ENCODE measurements around the gene CBX6. TPM values are rescaled to one million over a fixed set of nuclear protein-coding genes. Genes with fewer than 3 reads are reported as not detected.

CBX6 gene
- total RNA-seq (2021), result 111 and 119 TPM in 2 replicates
- Bru-seq, nascent RNA, result percentile 92 among the genes with signal in this experiment
- BruChase-seq, experiment 1, labeled RNA remaining after a 2-hour chase, result percentile 99 among the genes with signal in this experiment
- percentile 99 among the genes with signal in this experiment for BruChase-seq, experiment 2, labeled RNA remaining after a 6-hour chase
- long read RNA-seq, full-length matches to known transcripts, result 35 of 114 reads
- long read RNA-seq, partial matches to known transcripts, result 56 of 114 reads
- long read RNA-seq, other reads (novel, unspliced or antisense), result 23 of 114 reads

DNA sequence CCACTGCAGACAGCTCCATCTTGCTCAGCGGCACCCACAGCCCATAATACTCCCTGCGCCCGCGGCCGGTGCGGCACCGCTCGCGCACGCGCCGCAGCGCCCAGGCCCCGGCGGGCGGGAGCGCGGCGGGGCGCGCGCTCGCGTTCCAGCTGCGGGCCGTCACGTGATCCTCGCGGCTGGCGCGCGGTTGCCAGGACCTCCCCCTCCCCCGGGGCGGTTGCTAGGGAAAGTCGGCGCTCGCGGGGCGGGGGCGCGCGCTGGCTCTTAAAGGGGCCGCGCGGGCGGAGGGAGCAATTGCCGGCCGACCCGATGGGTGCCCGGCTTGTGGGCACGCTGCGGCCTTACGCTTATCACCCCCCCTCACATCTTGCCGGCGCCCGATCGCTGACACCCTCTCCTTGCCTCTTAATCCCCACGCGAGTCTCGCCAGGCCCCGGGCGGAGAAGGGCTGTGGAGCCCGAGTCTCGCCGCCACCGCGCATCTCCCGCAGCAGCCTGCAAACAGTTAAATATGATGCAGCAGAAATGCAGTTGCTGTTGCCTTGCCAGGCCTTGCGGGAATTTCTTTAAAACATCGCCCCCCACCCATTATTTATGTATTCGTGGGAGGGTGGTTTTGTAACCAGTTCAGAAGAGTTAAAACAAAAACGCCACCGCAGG lies at the start of gene CBX6:
Gene CBX6, minus strand, starts transcription at position 45 of the 659 bp plus-strand sequence. Its CDS starts 26 bp downstream, at position 19.
- BruUV-seq (replicated peaks), result TSS peak; percentile 95
- Histone ChIP-seq H3K27ac (ENCODE audit: low read depth, low read length, poor library complexity, severe bottlenecking) (peak within 1 kb of the TSS; percentile 93), H3K4me1 (ENCODE audit: insufficient read depth, low read length, poor library complexity, severe bottlenecking) (peaks cover 35% of the 10 kb centered on the region), H3K27me3 (replicated peaks; ENCODE audit: insufficient read depth, low read depth, low read length, poor library complexity) (no peaks in the 10 kb centered on the region), H3K4me3 (ENCODE audit: low read depth, low read length, poor library complexity, severe bottlenecking) (peak within 1 kb of the TSS; percentile 86), H3K36me3 (ENCODE audit: insufficient read depth, low read length, poor library complexity, severe bottlenecking) (peaks cover 29% of the 10 kb centered on the region), H3K9me3 (ENCODE audit: low read depth, low read length, poor library complexity, severe bottlenecking) (no peaks in the 10 kb centered on the region)
- ChIA-PET POLR2A (ENCODE audit: low non-redundant PET) (no interaction called here), CTCF (interaction anchor here (0.6 to 3.6 kb wide), 3 partner anchors 103 to 1171 kb away, joined by 3 to 24 read pairs (median 5); no protein-coding TSS in a partner anchor)
- intact Hi-C loops (cut with micrococcal nuclease; ENCODE audit: unreplicated experiment), result loop anchor here (5.0 to 10.0 kb wide), 2 partner anchors 245 to 432 kb away; no protein-coding TSS in a partner anchor
- DNase-seq (ENCODE audit: low spot score), result peak; percentile 96
- TF ChIP-seq, protein P1, sequence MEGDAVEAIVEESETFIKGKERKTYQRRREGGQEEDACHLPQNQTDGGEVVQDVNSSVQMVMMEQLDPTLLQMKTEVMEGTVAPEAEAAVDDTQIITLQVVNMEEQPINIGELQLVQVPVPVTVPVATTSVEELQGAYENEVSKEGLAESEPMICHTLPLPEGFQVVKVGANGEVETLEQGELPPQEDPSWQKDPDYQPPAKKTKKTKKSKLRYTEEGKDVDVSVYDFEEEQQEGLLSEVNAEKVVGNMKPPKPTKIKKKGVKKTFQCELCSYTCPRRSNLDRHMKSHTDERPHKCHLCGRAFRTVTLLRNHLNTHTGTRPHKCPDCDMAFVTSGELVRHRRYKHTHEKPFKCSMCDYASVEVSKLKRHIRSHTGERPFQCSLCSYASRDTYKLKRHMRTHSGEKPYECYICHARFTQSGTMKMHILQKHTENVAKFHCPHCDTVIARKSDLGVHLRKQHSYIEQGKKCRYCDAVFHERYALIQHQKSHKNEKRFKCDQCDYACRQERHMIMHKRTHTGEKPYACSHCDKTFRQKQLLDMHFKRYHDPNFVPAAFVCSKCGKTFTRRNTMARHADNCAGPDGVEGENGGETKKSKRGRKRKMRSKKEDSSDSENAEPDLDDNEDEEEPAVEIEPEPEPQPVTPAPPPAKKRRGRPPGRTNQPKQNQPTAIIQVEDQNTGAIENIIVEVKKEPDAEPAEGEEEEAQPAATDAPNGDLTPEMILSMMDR (conservative IDR thresholded peaks at IDR 0.05; ENCODE audit: low read depth, low read length), result no peak
- no peak for TF ChIP-seq EZH2 (IDR thresholded peaks at IDR 0.05; ENCODE audit: borderline replicate concordance, low read depth, low read length, poor library complexity, severe bottlenecking)

DNA sequence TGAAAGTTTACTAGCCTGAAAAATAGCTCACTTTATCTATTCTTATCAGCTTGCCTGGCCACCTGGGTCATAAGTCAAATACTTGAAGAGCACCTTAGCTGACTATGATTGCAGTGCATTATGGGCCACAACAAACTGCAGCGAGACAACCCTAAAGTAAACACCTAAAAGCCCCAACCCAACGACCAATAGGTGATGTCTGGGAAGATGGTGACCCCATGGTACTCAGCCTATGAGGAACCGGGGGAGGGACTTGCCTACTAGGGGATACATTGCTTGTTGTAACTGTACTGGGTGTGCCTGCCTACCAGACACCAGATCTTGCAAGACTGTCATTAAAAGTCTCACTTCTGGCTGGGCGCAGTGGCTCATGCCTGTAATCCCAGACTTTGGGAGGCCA lies 49.8 kb upstream of the CBX6 start:
- no peak overlapping the region for H3K27ac ChIP-seq (ENCODE audit: low read depth, low read length, poor library complexity, severe bottlenecking)
- H3K27me3 ChIP-seq (replicated peaks; ENCODE audit: insufficient read depth, low read depth, low read length, poor library complexity), result no peaks in the 10 kb centered on the region
- intact Hi-C loops (cut with micrococcal nuclease; ENCODE audit: unreplicated experiment), result no loop called here
- H3K4me3 ChIP-seq (ENCODE audit: low read depth, low read length, poor library complexity, severe bottlenecking), result no peak overlapping the region
- POLR2A ChIA-PET (ENCODE audit: low non-redundant PET), result no interaction called here
- no peak for DNase-seq (ENCODE audit: low spot score)
- BruUV-seq (replicated peaks), result no TSS peak
- H3K4me1 ChIP-seq (ENCODE audit: insufficient read depth, low read length, poor library complexity, severe bottlenecking), result peaks cover 18% of the 10 kb centered on the region
- H3K36me3 ChIP-seq (ENCODE audit: insufficient read depth, low read length, poor library complexity, severe bottlenecking), result no peaks in the 10 kb centered on the region
- H3K9me3 ChIP-seq (ENCODE audit: low read depth, low read length, poor library complexity, severe bottlenecking), result no peaks in the 10 kb centered on the region
- no peak for TF ChIP-seq EZH2 (IDR thresholded peaks at IDR 0.05; ENCODE audit: borderline replicate concordance, low read depth, low read length, poor library complexity, severe bottlenecking)
- TF ChIP-seq, protein P1 (conservative IDR thresholded peaks at IDR 0.05; ENCODE audit: low read depth, low read length), result no peak
- CTCF ChIA-PET, result no interaction called here

DNA sequence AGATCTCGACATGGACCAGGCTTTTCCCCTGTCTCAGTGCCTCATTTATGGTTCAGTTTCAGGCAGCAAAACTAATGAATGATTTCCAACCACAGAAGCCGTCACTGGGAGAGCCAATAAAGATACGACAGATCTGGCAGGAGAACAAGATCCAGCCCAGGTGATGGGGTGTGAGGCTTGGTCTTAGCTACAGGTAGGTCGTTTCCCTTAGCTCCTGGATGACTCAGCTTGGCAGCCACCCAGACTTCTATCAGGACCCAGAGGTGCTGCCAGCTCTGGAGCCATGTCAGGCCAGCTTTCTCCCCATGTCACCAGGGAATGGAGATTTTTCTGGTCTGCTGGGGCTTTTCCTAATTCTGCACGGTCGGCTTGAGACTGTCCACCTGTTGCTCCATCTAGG lies 49.1 kb upstream of the CBX6 start:
- intact Hi-C loops (cut with micrococcal nuclease; ENCODE audit: unreplicated experiment), result no loop called here
- DNase-seq (ENCODE audit: low spot score), result no peak
- no peak overlapping the region for H3K4me3 ChIP-seq (ENCODE audit: low read depth, low read length, poor library complexity, severe bottlenecking)
- ChIA-PET CTCF (no interaction called here), POLR2A (ENCODE audit: low non-redundant PET) (no interaction called here)
- peaks cover 18% of the 10 kb centered on the region for H3K4me1 ChIP-seq (ENCODE audit: insufficient read depth, low read length, poor library complexity, severe bottlenecking)
- no TSS peak for BruUV-seq (replicated peaks)
- H3K36me3 ChIP-seq (ENCODE audit: insufficient read depth, low read length, poor library complexity, severe bottlenecking), result no peaks in the 10 kb centered on the region
- no peak overlapping the region for H3K27ac ChIP-seq (ENCODE audit: low read depth, low read length, poor library complexity, severe bottlenecking)
- no peaks in the 10 kb centered on the region for H3K9me3 ChIP-seq (ENCODE audit: low read depth, low read length, poor library complexity, severe bottlenecking)
- no peaks in the 10 kb centered on the region for H3K27me3 ChIP-seq (replicated peaks; ENCODE audit: insufficient read depth, low read depth, low read length, poor library complexity)
- TF ChIP-seq, protein P1 (conservative IDR thresholded peaks at IDR 0.05; ENCODE audit: low read depth, low read length), result no peak
- no peak for TF ChIP-seq EZH2 (IDR thresholded peaks at IDR 0.05; ENCODE audit: borderline replicate concordance, low read depth, low read length, poor library complexity, severe bottlenecking)

Measured in A673 (cell line).